Liver (tissue), 9 donors: Measurements from ENCODE around the gene C11orf58. TPM values are rescaled to one million over a fixed set of nuclear protein-coding genes. Genes with fewer than 3 reads are reported as not detected.

Source experiments
- DNase-seq: peaks from one replicate; pipeline ENCODE4 v3.0.0-alpha.2; 2017; ENCODE audit warnings: low spot score
- H3K27ac ChIP-seq, 2 donors: one replicate each; pipeline ENCODE4 v1.7.0; 2013; ENCODE audit warnings: inconsistent platforms in 2 of 2, low read length in 2 of 2, control low read depth in 1 of 2, low read depth in 1 of 2, mild to moderate bottlenecking in 1 of 2
- H3K27me3 ChIP-seq, 4 donors: one replicate each; pipeline versions ENCODE4 v1.6.1 to v1.7.0; 2013; ENCODE audit warnings: low read length in 3 of 4, inconsistent platforms in 1 of 4, mild to moderate bottlenecking in 1 of 4, moderate library complexity in 1 of 4; ENCODE audit not compliant: control insufficient read depth in 4 of 4, insufficient read depth in 4 of 4
- H3K36me3 ChIP-seq, 4 donors: one replicate each; pipeline versions ENCODE4 v1.6.1 to v1.7.0; 2013; ENCODE audit warnings: low read length in 3 of 4, mild to moderate bottlenecking in 3 of 4, low read depth in 1 of 4, moderate library complexity in 1 of 4; ENCODE audit not compliant: control insufficient read depth in 4 of 4, insufficient read depth in 3 of 4
- H3K4me1 ChIP-seq, 4 donors: one replicate each; pipeline versions ENCODE4 v1.6.1 to v1.7.0; 2013; ENCODE audit warnings: low read length in 3 of 4, mild to moderate bottlenecking in 3 of 4, moderate library complexity in 1 of 4; ENCODE audit not compliant: control insufficient read depth in 4 of 4, insufficient read depth in 4 of 4
- H3K4me3 ChIP-seq, 3 donors: one replicate each; pipeline versions ENCODE4 v1.6.1 to v1.7.0; 2013; ENCODE audit warnings: low read length in 3 of 3, control low read depth in 1 of 3, low read depth in 1 of 3, mild to moderate bottlenecking in 1 of 3
- H3K9ac ChIP-seq, 2 donors: one replicate each; pipeline ENCODE4 v1.7.0; 2013; ENCODE audit warnings: low read length in 2 of 2, mild to moderate bottlenecking in 2 of 2, moderate library complexity in 2 of 2, control low read depth in 1 of 2, low read depth in 1 of 2
- H3K9me3 ChIP-seq, 4 donors: one replicate each; pipeline versions ENCODE4 v1.6.1 to v1.7.0; 2013; ENCODE audit warnings: low read length in 3 of 4; ENCODE audit not compliant: control insufficient read depth in 4 of 4
- ATF3 ChIP-seq: IDR thresholded peaks from 2 replicates; pipeline ENCODE4 v1.6.1; 2016; ENCODE audit warnings: antibody characterized with exemption
- EGR1 ChIP-seq, 2 donors: IDR thresholded peaks; 2 replicates each; pipeline ENCODE4 v1.6.1; 2016 to 2018; ENCODE audit warnings: antibody characterized with exemption in 2 of 2, low read depth in 2 of 2
- FOXA1 ChIP-seq: IDR thresholded peaks from 2 replicates; pipeline ENCODE4 v1.6.1; 2016; ENCODE audit warnings: antibody characterized with exemption
- FOXA2 ChIP-seq: IDR thresholded peaks from 2 replicates; pipeline ENCODE4 v1.6.1; 2016; ENCODE audit warnings: antibody characterized with exemption
- HNF4A ChIP-seq, 2 donors: conservative IDR thresholded peaks; 2 replicates each; pipeline ENCODE4 v1.6.1; 2016; ENCODE audit warnings: antibody characterized with exemption in 2 of 2, mild to moderate bottlenecking in 2 of 2
- HNF4G ChIP-seq: IDR thresholded peaks from 2 replicates; pipeline ENCODE4 v1.6.1; 2016; ENCODE audit warnings: antibody characterized with exemption
- NR2F2 ChIP-seq: IDR thresholded peaks from 2 replicates; pipeline ENCODE4 v1.6.1; 2016; ENCODE audit warnings: antibody characterized with exemption
- RXRA ChIP-seq, 2 donors: IDR thresholded peaks; 2 replicates each; pipeline ENCODE4 v1.6.1; 2017 to 2018; ENCODE audit warnings: antibody characterized with exemption in 2 of 2, mild to moderate bottlenecking in 1 of 2
- SP1 ChIP-seq: IDR thresholded peaks from 2 replicates; pipeline ENCODE4 v1.6.1; 2018; ENCODE audit warnings: antibody characterized with exemption, mild to moderate bottlenecking
- YY1 ChIP-seq: IDR thresholded peaks from 2 replicates; pipeline ENCODE4 v1.6.1; 2016; ENCODE audit warnings: antibody characterized with exemption, mild to moderate bottlenecking
- ZBTB33 ChIP-seq: IDR thresholded peaks from 2 replicates; pipeline ENCODE4 v1.6.1; 2016; ENCODE audit warnings: antibody characterized with exemption
- WGBS: extraction: QIAGEN DNeasy Blood & Tissue Kit; methylation state at CpG from one replicate; pipeline ENCODE4 v1.1.7; 2013; 5-methylcytosine and 5-hydroxymethylcytosine counted together
- polyA plus RNA-seq, 2 donors: library from polyadenylated mRNA; stranded (reverse) in 1 of 2; unstranded in 1 of 2; fragments of 200-250 nt in 1 of 2; fragments of >200 nt in 1 of 2; fragmentation: Nextera tagmentation in 1 of 2; extraction: Ambion mirVana in 1 of 2; gene quantifications; one replicate each; pipeline versions ENCODE4 v1.2.1 to v1.2.3, GENCODE V29; 2013 to 2015
- total RNA-seq, 2 donors: library from RNA; depleted of rRNA; stranded (reverse); fragments of >200 nt; gene quantifications; one replicate each; pipeline ENCODE4 v1.2.3, GENCODE V29; 2014
- TF ChIP-seq, protein P1 (sequence below): IDR thresholded peaks from 2 replicates; pipeline ENCODE4 v1.6.1; 2016; ENCODE audit warnings: antibody characterized with exemption
- TF ChIP-seq, protein P2 (sequence below): IDR thresholded peaks from 2 replicates; pipeline ENCODE4 v1.6.1; 2016; ENCODE audit warnings: antibody characterized with exemption, mild to moderate bottlenecking
- donor health status: healthy.
- donor health status: healthy.
- donor health status: healthy.
- donor health status: healthy.
- donor health status: healthy.

Gene C11orf58
- total and polyA plus RNA-seq, 4 donors = 54.6 to 106 (median 101) TPM

GRCh38 chr11:16795146-16795545 lies 56.7 kb downstream of the C11orf58 start:
- Histone ChIP-seq H3K9me3 (no peaks in the 10 kb centered on the region), H3K36me3 (peaks cover 2 to 8% (median 4%) of the 10 kb centered on the region in 4 donors), H3K4me3 (no peak overlapping the region), H3K4me1 (peaks cover 0 to 8% (median 5%) of the 10 kb centered on the region in 4 donors), H3K27ac (no peak overlapping the region), H3K9ac (no peak overlapping the region), H3K27me3 (no peaks in the 10 kb centered on the region)
- 87% methylated on average over 8 of the region's 8 CpGs for WGBS
- TF ChIP-seq, protein P1, sequence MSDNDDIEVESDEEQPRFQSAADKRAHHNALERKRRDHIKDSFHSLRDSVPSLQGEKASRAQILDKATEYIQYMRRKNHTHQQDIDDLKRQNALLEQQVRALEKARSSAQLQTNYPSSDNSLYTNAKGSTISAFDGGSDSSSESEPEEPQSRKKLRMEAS = no peak
- TF ChIP-seq NR2F2 (no peak), YY1 (no peak), HNF4G (no peak), HNF4A (conservative IDR thresholded peaks at IDR 0.05) (no peak)
- DNase-seq = no peak

- peaks cover 3 to 6% (median 5%) of the 10 kb centered on the region in 4 donors for H3K36me3 ChIP-seq
- TF ChIP-seq NR2F2 (no peak), RXRA (IDR thresholded peaks at IDR 0.05) (no peak), FOXA1 (no peak), FOXA2 (no peak), EGR1 (IDR thresholded peaks at IDR 0.05; ENCODE audit: low read depth in 2 of 2) (no peak), ATF3 (no peak), SP1 (no peak), HNF4A (conservative IDR thresholded peaks at IDR 0.05) (no peak), ZBTB33 (no peak), HNF4G (no peak)
- TF ChIP-seq, protein P1 = no peak
- TF ChIP-seq, protein P2, sequence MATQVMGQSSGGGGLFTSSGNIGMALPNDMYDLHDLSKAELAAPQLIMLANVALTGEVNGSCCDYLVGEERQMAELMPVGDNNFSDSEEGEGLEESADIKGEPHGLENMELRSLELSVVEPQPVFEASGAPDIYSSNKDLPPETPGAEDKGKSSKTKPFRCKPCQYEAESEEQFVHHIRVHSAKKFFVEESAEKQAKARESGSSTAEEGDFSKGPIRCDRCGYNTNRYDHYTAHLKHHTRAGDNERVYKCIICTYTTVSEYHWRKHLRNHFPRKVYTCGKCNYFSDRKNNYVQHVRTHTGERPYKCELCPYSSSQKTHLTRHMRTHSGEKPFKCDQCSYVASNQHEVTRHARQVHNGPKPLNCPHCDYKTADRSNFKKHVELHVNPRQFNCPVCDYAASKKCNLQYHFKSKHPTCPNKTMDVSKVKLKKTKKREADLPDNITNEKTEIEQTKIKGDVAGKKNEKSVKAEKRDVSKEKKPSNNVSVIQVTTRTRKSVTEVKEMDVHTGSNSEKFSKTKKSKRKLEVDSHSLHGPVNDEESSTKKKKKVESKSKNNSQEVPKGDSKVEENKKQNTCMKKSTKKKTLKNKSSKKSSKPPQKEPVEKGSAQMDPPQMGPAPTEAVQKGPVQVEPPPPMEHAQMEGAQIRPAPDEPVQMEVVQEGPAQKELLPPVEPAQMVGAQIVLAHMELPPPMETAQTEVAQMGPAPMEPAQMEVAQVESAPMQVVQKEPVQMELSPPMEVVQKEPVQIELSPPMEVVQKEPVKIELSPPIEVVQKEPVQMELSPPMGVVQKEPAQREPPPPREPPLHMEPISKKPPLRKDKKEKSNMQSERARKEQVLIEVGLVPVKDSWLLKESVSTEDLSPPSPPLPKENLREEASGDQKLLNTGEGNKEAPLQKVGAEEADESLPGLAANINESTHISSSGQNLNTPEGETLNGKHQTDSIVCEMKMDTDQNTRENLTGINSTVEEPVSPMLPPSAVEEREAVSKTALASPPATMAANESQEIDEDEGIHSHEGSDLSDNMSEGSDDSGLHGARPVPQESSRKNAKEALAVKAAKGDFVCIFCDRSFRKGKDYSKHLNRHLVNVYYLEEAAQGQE = no peak
- no peaks in the 10 kb centered on the region for H3K9me3 ChIP-seq
- no peak overlapping the region for H3K27ac ChIP-seq
- H3K4me3 ChIP-seq = no peak overlapping the region
- no peak overlapping the region for H3K9ac ChIP-seq
- DNase-seq = no peak
- 91% methylated on average over 4 of the region's 4 CpGs for WGBS
- H3K4me1 ChIP-seq = peaks cover 0 to 4% (median 2%) of the 10 kb centered on the region in 4 donors
- no peaks in the 10 kb centered on the region for H3K27me3 ChIP-seq
Observed at GRCh38 chr11:16796311-16796710, 57.9 kb downstream of the C11orf58 start.
